GM21529 (cell line): Measurements from ENCODE around the gene CLTB.

Experiments
- ATAC-seq: cut with Tn5 transposase; IDR thresholded peaks from one replicate; pipeline ENCODE4 v1.9.1; 2021; ENCODE audit not compliant: unreplicated experiment

The CLTB gene

GRCh38 chr5:176355400-176356178 lies 60.8 kb downstream of the CLTB start:
- no peak for ATAC-seq

- ATAC-seq = no peak
Observed at GRCh38 chr5:176353533-176353932, 62.8 kb downstream of the CLTB start.

DNA sequence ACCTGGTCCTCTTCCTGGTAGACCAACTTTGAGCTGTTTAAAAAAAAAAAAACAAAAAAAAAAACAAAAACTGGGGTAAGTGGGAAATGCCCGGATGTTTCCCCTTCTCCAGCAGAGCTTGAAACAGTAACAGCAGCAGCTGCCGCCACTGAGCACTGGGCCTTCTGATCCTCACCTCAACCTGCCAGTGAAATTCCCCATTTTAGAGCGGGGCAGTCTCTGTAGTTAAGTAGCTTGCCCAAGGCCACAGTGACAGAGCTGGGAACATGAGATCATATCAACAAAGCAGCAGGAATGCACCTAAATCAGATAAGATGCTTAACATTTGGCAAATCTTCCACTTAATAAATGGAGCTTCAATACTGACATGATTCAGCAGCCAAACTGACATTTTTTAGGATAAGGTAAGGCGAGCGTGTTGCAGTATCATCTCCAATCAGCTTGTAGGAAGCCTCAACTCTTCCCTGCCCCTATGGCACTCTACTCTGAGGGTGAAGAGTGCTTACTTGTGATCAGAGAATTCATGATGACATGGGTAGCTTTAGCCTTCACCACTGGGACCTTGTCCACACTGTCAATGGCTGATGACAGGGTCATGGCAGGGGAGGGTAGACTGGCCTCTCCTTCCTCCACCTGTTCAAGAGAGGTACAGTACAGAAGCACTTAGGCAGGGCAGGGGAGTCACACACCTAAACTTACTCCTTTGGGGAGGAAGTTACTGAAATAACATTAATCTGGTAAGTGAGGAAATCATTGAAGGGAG lies 64.0 kb downstream of the CLTB start:
- no peak for ATAC-seq

DNA sequence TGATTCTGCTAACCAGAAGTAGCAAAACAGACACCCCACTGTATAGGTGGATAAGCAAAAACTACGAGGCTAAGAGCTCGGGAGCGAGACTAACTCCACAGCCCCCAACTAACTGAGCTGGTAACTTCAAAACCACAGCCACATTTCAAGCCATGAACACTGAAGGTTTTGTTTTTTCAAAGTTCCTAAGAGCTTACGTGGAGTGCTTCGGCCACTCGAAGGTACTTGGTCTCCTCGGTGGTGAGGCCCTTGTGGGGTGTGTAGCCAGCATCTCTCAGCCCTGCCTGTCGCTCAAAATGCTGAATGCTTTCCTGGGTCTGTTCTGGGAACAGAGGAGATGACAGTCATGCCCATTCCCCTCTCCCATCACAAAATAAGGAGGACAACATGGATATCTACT lies 65.9 kb downstream of the CLTB start:
- no peak for ATAC-seq

GRCh38 chr5:176342766-176343458 lies 73.4 kb downstream of the CLTB start:
- ATAC-seq = no peak
